ENCODE results near the gene PCNX1.
"Not testable (repeated sequence)": the region's sequence is repeated elsewhere in the genome, so short reads cannot be mapped to it uniquely, and the experiment has no call there.

The PCNX1 gene

DNA sequence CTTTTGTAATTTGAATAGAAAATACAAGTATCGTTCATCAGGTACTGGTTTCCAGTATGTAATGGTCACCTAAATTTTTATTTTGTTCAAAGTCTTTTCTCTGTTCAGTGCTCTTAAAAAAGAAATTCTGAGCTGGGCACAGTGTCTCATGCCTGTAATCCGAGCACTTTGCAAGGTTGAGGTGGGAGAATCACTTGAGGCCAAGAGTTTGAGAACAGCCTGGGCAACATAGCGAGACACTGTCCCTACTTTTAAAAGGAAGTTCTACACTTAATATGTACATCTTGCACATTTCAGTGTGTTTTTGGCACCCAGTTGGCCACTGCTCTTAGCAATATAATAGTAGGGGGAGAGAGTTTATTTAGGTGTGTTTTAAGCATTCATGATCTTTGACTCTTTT, 27.9 kb downstream of the PCNX1 start:
- no peak for TF ChIP-seq PPARA (CRISPR knock-in tag; IDR thresholded peaks at IDR 0.05; ENCODE audit: borderline replicate concordance)

GRCh38 chr14:70939693-70940092, 32.4 kb downstream of the PCNX1 start:
- ATAC-seq: not testable (repeated sequence)

More for the DNA sequence above, 27.9 kb downstream of the PCNX1 start:
- ATAC-seq: no peak; the same call in 1 of the 3 replicates

DNA sequence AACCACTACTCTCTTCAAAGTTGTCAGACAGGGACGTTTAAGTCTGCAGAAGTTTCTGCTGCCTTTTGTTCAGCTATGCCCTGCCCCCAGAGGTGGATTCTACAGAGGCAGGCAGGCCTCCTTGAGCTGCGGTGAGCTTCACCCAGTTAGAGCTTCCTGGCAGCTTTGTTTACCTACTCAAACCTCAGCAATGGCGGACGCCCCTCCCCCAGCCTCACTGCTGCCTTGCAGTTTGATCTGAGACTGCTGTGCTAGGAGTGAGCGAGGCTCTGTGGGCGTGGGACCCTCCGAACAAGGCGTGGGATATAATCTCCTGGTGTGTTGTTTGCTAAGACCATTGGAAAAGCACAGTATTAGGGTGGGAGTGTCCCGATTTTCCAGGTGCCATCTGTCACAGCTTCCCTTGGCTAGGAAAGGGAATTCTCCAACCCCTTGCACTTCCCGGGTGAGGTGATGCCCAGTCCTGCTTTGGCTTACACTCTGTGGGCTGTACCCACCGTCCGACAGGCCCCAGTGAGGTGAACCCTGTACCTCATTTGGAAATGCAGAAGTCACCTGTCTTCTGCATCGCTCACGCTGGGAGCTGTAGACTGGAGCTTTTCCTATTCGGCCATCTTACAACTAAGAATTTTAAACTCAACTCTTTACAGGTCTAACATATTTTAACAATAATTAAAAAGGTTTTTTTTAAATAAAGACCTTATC, 34.5 kb downstream of the PCNX1 start:
- not testable (repeated sequence) for ATAC-seq

DNA sequence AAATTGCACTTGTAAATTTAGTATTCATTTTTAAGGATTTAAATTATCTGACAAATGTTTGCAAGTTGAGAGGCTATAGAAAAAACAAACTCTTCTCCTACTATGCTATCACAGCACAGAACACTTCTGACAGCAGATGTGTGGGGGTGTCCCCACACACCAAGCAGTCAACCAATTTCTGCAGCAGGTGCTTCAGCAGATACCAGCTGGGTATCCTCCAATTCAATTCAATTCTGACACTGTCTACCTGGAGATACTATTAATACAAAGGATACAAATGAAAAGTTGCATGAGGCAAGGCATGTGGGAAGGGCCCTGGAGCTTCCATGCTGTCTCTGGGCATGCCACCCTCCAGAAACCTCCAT, 35.1 kb downstream of the PCNX1 start:
- ATAC-seq: no peak
- no peak for TF ChIP-seq ZNF565 (CRISPR knock-in tag; conservative IDR thresholded peaks at IDR 0.05; ENCODE audit: low read depth)
- TF ChIP-seq POU6F1 (CRISPR knock-in tag; IDR thresholded peaks at IDR 0.05; ENCODE audit: borderline replicate concordance, low read depth): no peak
- no peak for TF ChIP-seq BACH2 (CRISPR knock-in tag; IDR thresholded peaks at IDR 0.05; ENCODE audit: borderline replicate concordance)
- no peak for TF ChIP-seq CSRNP3 (CRISPR knock-in tag; IDR thresholded peaks at IDR 0.05)
- no peak for TF ChIP-seq ISL1 (CRISPR knock-in tag; IDR thresholded peaks at IDR 0.05)
- no peak for TF ChIP-seq RARB (CRISPR knock-in tag; IDR thresholded peaks at IDR 0.05)
- TF ChIP-seq CREB5 (CRISPR knock-in tag; IDR thresholded peaks at IDR 0.05; ENCODE audit: low read depth): no peak
- TF ChIP-seq PPARA (CRISPR knock-in tag; IDR thresholded peaks at IDR 0.05; ENCODE audit: borderline replicate concordance): no peak
- TF ChIP-seq ZFP3 (CRISPR knock-in tag; IDR thresholded peaks at IDR 0.05): no peak

DNA sequence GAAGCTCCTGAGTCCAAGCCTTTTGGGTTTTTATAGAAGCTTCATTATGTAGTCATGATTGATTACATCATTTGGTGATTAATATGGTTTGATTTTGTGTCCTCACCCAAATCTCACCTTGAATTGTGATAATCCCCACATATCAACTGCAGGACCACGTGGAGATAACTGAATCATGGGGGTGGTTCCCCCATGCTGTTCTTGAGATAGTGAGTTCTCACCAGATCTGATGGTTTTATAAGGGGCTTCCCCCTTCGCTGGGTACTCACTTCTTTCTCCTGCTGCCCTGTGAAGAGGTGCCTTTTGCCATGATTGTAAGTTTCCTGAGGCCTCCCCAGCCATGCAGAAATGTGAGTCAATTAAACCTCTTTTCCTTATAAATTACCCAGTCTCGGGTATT, 35.5 kb downstream of the PCNX1 start:
- ATAC-seq: not testable (repeated sequence)

DNA sequence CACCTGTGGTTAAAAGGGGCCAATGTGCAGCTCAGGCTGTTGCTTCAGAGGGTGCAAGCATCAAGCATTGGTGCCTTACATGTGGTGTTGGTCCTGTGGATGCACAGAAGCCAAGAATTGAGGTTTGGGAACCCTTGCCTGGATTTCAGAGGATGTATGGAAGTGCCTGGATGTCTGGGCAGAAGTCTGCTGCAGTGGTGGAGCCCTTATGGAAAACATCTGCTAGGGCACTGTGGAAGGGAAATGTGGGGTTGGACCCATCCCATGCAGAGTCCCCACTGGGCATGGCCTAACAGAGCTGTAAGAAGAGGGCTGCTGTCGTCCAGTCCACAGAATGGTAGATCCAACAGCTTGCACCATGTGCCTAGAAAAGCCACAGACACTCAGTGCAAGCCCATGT, 36.6 kb downstream of the PCNX1 start:
- no peak for TF ChIP-seq POU6F1 (CRISPR knock-in tag; IDR thresholded peaks at IDR 0.05; ENCODE audit: borderline replicate concordance, low read depth)
- TF ChIP-seq SNAI2 (CRISPR knock-in tag; IDR thresholded peaks at IDR 0.05): no peak
- no peak for TF ChIP-seq CREB5 (CRISPR knock-in tag; IDR thresholded peaks at IDR 0.05; ENCODE audit: low read depth)
- no peak for TF ChIP-seq BACH2 (CRISPR knock-in tag; IDR thresholded peaks at IDR 0.05; ENCODE audit: borderline replicate concordance)
- TF ChIP-seq ZFP3 (CRISPR knock-in tag; IDR thresholded peaks at IDR 0.05): no peak
- TF ChIP-seq ESRRG (CRISPR knock-in tag; IDR thresholded peaks at IDR 0.05): no peak
- ATAC-seq: no peak

- no peak for ATAC-seq
- TF ChIP-seq, protein P1, sequence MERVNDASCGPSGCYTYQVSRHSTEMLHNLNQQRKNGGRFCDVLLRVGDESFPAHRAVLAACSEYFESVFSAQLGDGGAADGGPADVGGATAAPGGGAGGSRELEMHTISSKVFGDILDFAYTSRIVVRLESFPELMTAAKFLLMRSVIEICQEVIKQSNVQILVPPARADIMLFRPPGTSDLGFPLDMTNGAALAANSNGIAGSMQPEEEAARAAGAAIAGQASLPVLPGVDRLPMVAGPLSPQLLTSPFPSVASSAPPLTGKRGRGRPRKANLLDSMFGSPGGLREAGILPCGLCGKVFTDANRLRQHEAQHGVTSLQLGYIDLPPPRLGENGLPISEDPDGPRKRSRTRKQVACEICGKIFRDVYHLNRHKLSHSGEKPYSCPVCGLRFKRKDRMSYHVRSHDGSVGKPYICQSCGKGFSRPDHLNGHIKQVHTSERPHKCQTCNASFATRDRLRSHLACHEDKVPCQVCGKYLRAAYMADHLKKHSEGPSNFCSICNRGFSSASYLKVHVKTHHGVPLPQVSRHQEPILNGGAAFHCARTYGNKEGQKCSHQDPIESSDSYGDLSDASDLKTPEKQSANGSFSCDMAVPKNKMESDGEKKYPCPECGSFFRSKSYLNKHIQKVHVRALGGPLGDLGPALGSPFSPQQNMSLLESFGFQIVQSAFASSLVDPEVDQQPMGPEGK (CRISPR knock-in tag; IDR thresholded peaks at IDR 0.05; ENCODE audit: borderline replicate concordance): no peak
- TF ChIP-seq CREB5 (CRISPR knock-in tag; IDR thresholded peaks at IDR 0.05; ENCODE audit: low read depth) (no peak), CSRNP3 (CRISPR knock-in tag; IDR thresholded peaks at IDR 0.05) (no peak)
These were observed 40.5 kb downstream of the PCNX1 start for GRCh38 chr14:70947739-70948138.

Measured in SK-N-SH treated with all-trans-retinoic acid at 6 μM for 48 hours (cell line).